ENCODE results near the gene PIH1D1. TPM values are rescaled to one million over a fixed set of nuclear protein-coding genes. Genes with fewer than 3 reads are reported as not detected.

PIH1D1 gene
- total and polyA plus RNA-seq, 2 of the 13 experiments (the other 11 are each of a cell fraction or from before 2014, with no cell fraction given), result 110 to 137 TPM

- Histone ChIP-seq H3K4me1 (ENCODE audit: insufficient read depth, low read length) (peaks cover 40% of the 10 kb centered on the region), H3K36me3 (replicated peaks in 1 of 2; ENCODE audit: control insufficient read depth in 1 of 2, insufficient read depth in 2 of 2, low read length in 2 of 2) (peaks cover 23 to 46% of the 10 kb centered on the region in 2 experiments), H3K4me2 (ENCODE audit: low read depth, low read length) (no peak overlapping the region), H4K20me1 (ENCODE audit: insufficient read depth, low read length) (peaks cover 48% of the 10 kb centered on the region), H3K9ac (ENCODE audit: insufficient read depth, low read depth, low read length) (no peak overlapping the region), H3K27me3 (ENCODE audit: control insufficient read depth in 1 of 2, insufficient read depth in 2 of 2, low read length in 2 of 2) (peaks cover 0 to 4% of the 10 kb centered on the region in 2 experiments; a peak in 1 of 5 replicates), H3K79me2 (ENCODE audit: insufficient read depth, low read length) (peaks cover 48% of the 10 kb centered on the region), H3K9me3 (ENCODE audit: low read length) (no peaks in the 10 kb centered on the region), H3K4me3 (replicated peaks in 1 of 3; ENCODE audit: insufficient read depth in 1 of 3, low read depth in 2 of 3, low read length in 3 of 3) (no peak overlapping the region), H3K27ac (ENCODE audit: extremely low read length, insufficient read depth, low read length) (peak overlapping the region; percentile 27), H2AFZ (ENCODE audit: low read length) (no peak overlapping the region)
- DNase-seq (ENCODE audit: low spot score) (peak; percentile 54), FAIRE-seq (no peak), ATAC-seq (no peak)
- ChIA-PET CTCF (ENCODE audit: low intra/inter-chr PET ratio, low total read pairs) (no interaction called here), POLR2A (interaction anchor here (0.7 to 1.8 kb wide), 5 partner anchors 14 to 147 kb away, joined by 3 to 10 read pairs (median 4); partner anchors contain the start of genes ALDH16A1, FCGRT, PIH1D1 and RRAS)
- WGBS (ENCODE audit: low lambda C conversion rate), result 87% methylated on average over 12 of the region's 12 CpGs
- intact Hi-C loops (cut with micrococcal nuclease; ENCODE audit: unreplicated experiment), result no loop called here
- in situ Hi-C loops (cut with HindIII; ENCODE audit: extremely low pct_ligation_motif_present, low pct_unique_long_range_greater_than_20kb), result no loop called here
- no TSS peak for BruUV-seq (replicated peaks)
- TF ChIP-seq EP300 (IDR thresholded peaks at IDR 0.05; ENCODE audit: low read depth in 2 of 2, low read length in 2 of 2) (no peak), EP300 (CRISPR knock-in tag; IDR thresholded peaks at IDR 0.05; ENCODE audit: borderline replicate concordance) (peak; percentile 26; the same call in 1 of the 2 replicates), ZNF766 (CRISPR knock-in tag; IDR thresholded peaks at IDR 0.05; ENCODE audit: borderline replicate concordance) (no peak), FOXA1 (IDR thresholded peaks at IDR 0.05) (no peak), FOXA1 (CRISPR knock-in tag; IDR thresholded peaks at IDR 0.05) (peak; percentile 79), FOXK1 (CRISPR knock-in tag; IDR thresholded peaks at IDR 0.05; ENCODE audit: borderline replicate concordance, low read depth) (peak; percentile 16; the same call in 1 of the 2 replicates), ZNF530 (CRISPR knock-in tag; IDR thresholded peaks at IDR 0.05; ENCODE audit: low read depth) (no peak), SALL2 (CRISPR knock-in tag; IDR thresholded peaks at IDR 0.05) (no peak), POLR2G (IDR thresholded peaks at IDR 0.05; ENCODE audit: low read depth, low read length) (peak; percentile 65), CREM (IDR thresholded peaks at IDR 0.05) (0 out of 2 replicates have a peak, but pooled peaks have one; percentile 12), CREM (CRISPR knock-in tag; IDR thresholded peaks at IDR 0.05) (no peak), BCL6 (CRISPR knock-in tag; IDR thresholded peaks at IDR 0.05) (0 out of 2 replicates have a peak, but pooled peaks have one; percentile 10), MED13 (CRISPR knock-in tag; IDR thresholded peaks at IDR 0.05) (0 out of 2 replicates have a peak, but pooled peaks have one; percentile 9), BRD4 (CRISPR knock-in tag; IDR thresholded peaks at IDR 0.05) (no peak), BRF2 (CRISPR knock-in tag; IDR thresholded peaks at IDR 0.05) (peak; percentile 60; the same call in 1 of the 2 replicates), SIN3A (IDR thresholded peaks at IDR 0.05; ENCODE audit: borderline replicate concordance, low read depth, low read length) (no peak), ZNF615 (CRISPR knock-in tag; IDR thresholded peaks at IDR 0.05; ENCODE audit: borderline replicate concordance) (0 out of 2 replicates have a peak, but pooled peaks have one; percentile 41), ZNF234 (CRISPR knock-in tag; conservative IDR thresholded peaks at IDR 0.05) (0 out of 2 replicates have a peak, but pooled peaks have one; percentile 50), SRSF4 (IDR thresholded peaks at IDR 0.05; ENCODE audit: low read depth, low read length, poor library complexity, severe bottlenecking) (peak; percentile 45), RBFOX2 (IDR thresholded peaks at IDR 0.05; ENCODE audit: low read depth, low read length) (peak; percentile 85), ZNF205 (CRISPR knock-in tag; IDR thresholded peaks at IDR 0.05) (peak; percentile 57; the same call in 1 of the 2 replicates)
- TF ChIP-seq, protein P1, sequence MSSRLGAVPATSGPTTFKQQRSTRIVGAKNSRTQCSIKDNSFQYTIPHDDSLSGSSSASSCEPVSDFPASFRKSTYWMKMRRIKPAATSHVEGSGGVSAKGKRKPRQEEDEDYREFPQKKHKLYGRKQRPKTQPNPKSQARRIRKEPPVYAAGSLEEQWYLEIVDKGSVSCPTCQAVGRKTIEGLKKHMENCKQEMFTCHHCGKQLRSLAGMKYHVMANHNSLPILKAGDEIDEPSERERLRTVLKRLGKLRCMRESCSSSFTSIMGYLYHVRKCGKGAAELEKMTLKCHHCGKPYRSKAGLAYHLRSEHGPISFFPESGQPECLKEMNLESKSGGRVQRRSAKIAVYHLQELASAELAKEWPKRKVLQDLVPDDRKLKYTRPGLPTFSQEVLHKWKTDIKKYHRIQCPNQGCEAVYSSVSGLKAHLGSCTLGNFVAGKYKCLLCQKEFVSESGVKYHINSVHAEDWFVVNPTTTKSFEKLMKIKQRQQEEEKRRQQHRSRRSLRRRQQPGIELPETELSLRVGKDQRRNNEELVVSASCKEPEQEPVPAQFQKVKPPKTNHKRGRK (CRISPR knock-in tag; IDR thresholded peaks at IDR 0.05), result no peak
Observed at GRCh38 chr19:49492573-49493405, 41.2 kb upstream of the PIH1D1 start.
